Measurements from ENCODE around the gene ADGRA3.

GRCh38 chr4:22493523-22493922 is 22.3 kb downstream of the ADGRA3 start:
- no peak for TF ChIP-seq POLR2A (IDR thresholded peaks at IDR 0.05)
- TF ChIP-seq CTCF (IDR thresholded peaks at IDR 0.05): no peak
- TF ChIP-seq POLR2AphosphoS5 (IDR thresholded peaks at IDR 0.05): no peak

All from upper lobe of left lung (tissue), 4 donors.